GM23338 (cell line): Measurements from ENCODE around the gene RTKN. TPM values are rescaled to one million over a fixed set of nuclear protein-coding genes. Genes with fewer than 3 reads are reported as not detected.

Experiments used
- ATAC-seq: fragments of 200-7000 bp; cut with Tn5 transposase; 3 replicates; pipeline ENCODE4 v1.9.1; 2020
- DNase-seq: peaks from one replicate; pipeline ENCODE4 v3.0.0-alpha.2; 2015; ENCODE audit warnings: low spot score
- H2AFZ ChIP-seq: fragments of 200-600 bp; sonication (generic); 2 replicates; pipeline ENCODE4 v1.8.0; 2016; ENCODE audit warnings: antibody characterized with exemption, mild to moderate bottlenecking, moderate library complexity
- H3F3A ChIP-seq: fragments of 200-600 bp; sonication (generic); replicated peaks from 2 replicates; pipeline ENCODE4 v1.8.0; 2017; ENCODE audit warnings: antibody characterized with exemption, mixed run types, low read depth
- H3K27ac ChIP-seq: fragments of 200-600 bp; sonication (generic); 2 replicates; pipeline ENCODE4 v1.6.1; 2016; ENCODE audit warnings: low read depth
- H3K27me3 ChIP-seq: fragments of 200-600 bp; sonication (generic); 2 replicates; pipeline ENCODE4 v1.8.0; 2016; ENCODE audit warnings: mild to moderate bottlenecking, mixed run types, moderate library complexity; ENCODE audit not compliant: insufficient read depth
- H3K36me3 ChIP-seq: fragments of 200-600 bp; sonication (generic); 2 replicates; pipeline ENCODE4 v1.8.0; 2016; ENCODE audit warnings: mild to moderate bottlenecking; ENCODE audit not compliant: insufficient read depth
- H3K4me1 ChIP-seq: fragments of 200-600 bp; sonication (generic); 2 replicates; pipeline ENCODE4 v1.8.0; 2016; ENCODE audit warnings: mild to moderate bottlenecking, moderate library complexity; ENCODE audit not compliant: insufficient read depth
- H3K4me2 ChIP-seq: fragments of 200-600 bp; sonication (generic); 2 replicates; pipeline ENCODE4 v1.7.1; 2017; ENCODE audit warnings: mixed run types
- H3K4me3 ChIP-seq: fragments of 200-600 bp; sonication (generic); 2 replicates; pipeline ENCODE4 v1.6.1; 2016; ENCODE audit warnings: mixed run types
- H3K79me2 ChIP-seq: fragments of 200-600 bp; sonication (generic); replicated peaks from 2 replicates; pipeline ENCODE4 v1.8.0; 2017; ENCODE audit warnings: mild to moderate bottlenecking; ENCODE audit not compliant: insufficient read depth
- H3K9me2 ChIP-seq: fragments of 200-600 bp; sonication (generic); 2 replicates; pipeline ENCODE4 v1.8.0; 2017; ENCODE audit not compliant: insufficient read depth
- H4K20me1 ChIP-seq: fragments of 200-600 bp; sonication (generic); replicated peaks from 2 replicates; pipeline ENCODE4 v1.8.0; 2017; ENCODE audit warnings: mild to moderate bottlenecking; ENCODE audit not compliant: insufficient read depth
- H3K27ac Mint-ChIP-seq: 2 replicates; pipeline ENCODE4 v1.8.0; 2020; ENCODE audit warnings: inconsistent platforms, mild to moderate bottlenecking, moderate library complexity, mixed read lengths
- H3K27me3 Mint-ChIP-seq: 3 replicates; pipeline ENCODE4 v1.8.0; 2022; ENCODE audit warnings: low read depth, mild to moderate bottlenecking, moderate library complexity, mixed read lengths, inconsistent platforms; ENCODE audit not compliant: insufficient read depth, poor library complexity
- H3K36me3 Mint-ChIP-seq: 3 replicates; pipeline ENCODE4 v1.8.0; 2021; ENCODE audit warnings: low read depth, mild to moderate bottlenecking, inconsistent platforms, moderate library complexity, mixed read lengths
- H3K4me1 Mint-ChIP-seq: 3 replicates; pipeline ENCODE4 v1.8.0; 2020; ENCODE audit warnings: mild to moderate bottlenecking, inconsistent platforms, mixed read lengths
- H3K4me3 Mint-ChIP-seq: 3 replicates; pipeline ENCODE4 v1.8.0; 2021; ENCODE audit warnings: moderate library complexity, mild to moderate bottlenecking, inconsistent platforms, mixed read lengths
- H3K9me3 Mint-ChIP-seq: 3 replicates; pipeline ENCODE4 v1.8.0; 2020; ENCODE audit warnings: moderate library complexity, mild to moderate bottlenecking, inconsistent platforms, mixed read lengths
- JUNB ChIP-seq: IDR thresholded peaks from one replicate; pipeline ENCODE4 v1.6.1; 2016; ENCODE audit warnings: antibody characterized with exemption; ENCODE audit not compliant: unreplicated experiment
- POLR2AphosphoS5 ChIP-seq: IDR thresholded peaks from 2 replicates; pipeline ENCODE4 v1.6.1; 2016; ENCODE audit warnings: antibody characterized with exemption, low read depth
- ZNF114 ChIP-seq: fragments of 250-450 bp; sonication (Bioruptor Pico); IDR thresholded peaks from 2 replicates; pipeline ENCODE4 v1.5.0; 2020; ENCODE audit warnings: mild to moderate bottlenecking, moderate library complexity
- ZNF331 ChIP-seq: fragments of 250-450 bp; sonication (Bioruptor Pico); IDR thresholded peaks from 2 replicates; pipeline ENCODE4 v1.5.0; 2020; ENCODE audit warnings: low read depth, mild to moderate bottlenecking, moderate library complexity
- polyA plus RNA-seq: library from polyadenylated mRNA; unstranded; fragments of >200 nt; fragmentation: Nextera tagmentation; extraction: Ambion mirVana; gene quantifications from 2 replicates; pipeline ENCODE4 v1.2.1, GENCODE V29; 2016
- total RNA-seq: library from RNA; depleted of rRNA; stranded (reverse); fragments of >200 nt; shearing (Covaris generic); gene quantifications from 2 replicates; pipeline ENCODE4 v1.2.3, GENCODE V29; 2014
- TF ChIP-seq, protein P1 (sequence below), 2 experiments: fragments of 200-600 bp in 1 of 2; sonication (generic) in 1 of 2; conservative IDR thresholded peaks; 2 replicates each; pipeline versions ENCODE4 v1.5.1 to v1.6.1; 2016 to 2017; ENCODE audit warnings: antibody characterized with exemption in 2 of 2, low read depth in 2 of 2, mild to moderate bottlenecking in 2 of 2, moderate library complexity in 1 of 2
- TF ChIP-seq, protein P2 (sequence below): fragments of 250-450 bp; sonication (Bioruptor Pico); IDR thresholded peaks from 2 replicates; pipeline ENCODE4 v1.5.0; 2020; ENCODE audit warnings: mild to moderate bottlenecking, moderate library complexity

The RTKN gene
- total and polyA plus RNA-seq, 2 experiments from 2014 or later, result 24.5 to 50.0 TPM

DNA sequence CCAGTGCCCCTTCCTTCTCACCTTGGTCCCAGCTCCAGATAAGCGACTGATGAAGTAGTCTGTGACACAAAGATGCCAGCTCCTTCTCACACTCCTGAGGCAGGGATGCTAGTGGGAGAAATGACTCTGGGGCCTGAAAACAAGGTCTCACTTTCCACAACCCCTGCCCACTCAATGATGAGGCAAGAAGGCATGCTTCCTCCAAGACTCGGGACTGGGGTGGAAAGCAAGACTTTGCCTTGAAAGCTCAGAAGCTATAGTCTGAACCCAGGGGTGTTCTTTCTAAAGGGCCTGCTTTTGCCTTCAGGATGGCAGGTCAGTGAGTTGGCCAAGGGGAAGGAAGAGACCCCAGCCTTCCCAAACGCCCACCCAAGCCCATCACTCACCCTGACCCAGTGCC, 39.7 kb upstream of the RTKN start:
- ATAC-seq, result no peak
- no peak for TF ChIP-seq JUNB
- TF ChIP-seq, protein P1, sequence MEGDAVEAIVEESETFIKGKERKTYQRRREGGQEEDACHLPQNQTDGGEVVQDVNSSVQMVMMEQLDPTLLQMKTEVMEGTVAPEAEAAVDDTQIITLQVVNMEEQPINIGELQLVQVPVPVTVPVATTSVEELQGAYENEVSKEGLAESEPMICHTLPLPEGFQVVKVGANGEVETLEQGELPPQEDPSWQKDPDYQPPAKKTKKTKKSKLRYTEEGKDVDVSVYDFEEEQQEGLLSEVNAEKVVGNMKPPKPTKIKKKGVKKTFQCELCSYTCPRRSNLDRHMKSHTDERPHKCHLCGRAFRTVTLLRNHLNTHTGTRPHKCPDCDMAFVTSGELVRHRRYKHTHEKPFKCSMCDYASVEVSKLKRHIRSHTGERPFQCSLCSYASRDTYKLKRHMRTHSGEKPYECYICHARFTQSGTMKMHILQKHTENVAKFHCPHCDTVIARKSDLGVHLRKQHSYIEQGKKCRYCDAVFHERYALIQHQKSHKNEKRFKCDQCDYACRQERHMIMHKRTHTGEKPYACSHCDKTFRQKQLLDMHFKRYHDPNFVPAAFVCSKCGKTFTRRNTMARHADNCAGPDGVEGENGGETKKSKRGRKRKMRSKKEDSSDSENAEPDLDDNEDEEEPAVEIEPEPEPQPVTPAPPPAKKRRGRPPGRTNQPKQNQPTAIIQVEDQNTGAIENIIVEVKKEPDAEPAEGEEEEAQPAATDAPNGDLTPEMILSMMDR (conservative IDR thresholded peaks at IDR 0.05; ENCODE audit: low read depth in 2 of 2), result no peak
- TF ChIP-seq, protein P2, sequence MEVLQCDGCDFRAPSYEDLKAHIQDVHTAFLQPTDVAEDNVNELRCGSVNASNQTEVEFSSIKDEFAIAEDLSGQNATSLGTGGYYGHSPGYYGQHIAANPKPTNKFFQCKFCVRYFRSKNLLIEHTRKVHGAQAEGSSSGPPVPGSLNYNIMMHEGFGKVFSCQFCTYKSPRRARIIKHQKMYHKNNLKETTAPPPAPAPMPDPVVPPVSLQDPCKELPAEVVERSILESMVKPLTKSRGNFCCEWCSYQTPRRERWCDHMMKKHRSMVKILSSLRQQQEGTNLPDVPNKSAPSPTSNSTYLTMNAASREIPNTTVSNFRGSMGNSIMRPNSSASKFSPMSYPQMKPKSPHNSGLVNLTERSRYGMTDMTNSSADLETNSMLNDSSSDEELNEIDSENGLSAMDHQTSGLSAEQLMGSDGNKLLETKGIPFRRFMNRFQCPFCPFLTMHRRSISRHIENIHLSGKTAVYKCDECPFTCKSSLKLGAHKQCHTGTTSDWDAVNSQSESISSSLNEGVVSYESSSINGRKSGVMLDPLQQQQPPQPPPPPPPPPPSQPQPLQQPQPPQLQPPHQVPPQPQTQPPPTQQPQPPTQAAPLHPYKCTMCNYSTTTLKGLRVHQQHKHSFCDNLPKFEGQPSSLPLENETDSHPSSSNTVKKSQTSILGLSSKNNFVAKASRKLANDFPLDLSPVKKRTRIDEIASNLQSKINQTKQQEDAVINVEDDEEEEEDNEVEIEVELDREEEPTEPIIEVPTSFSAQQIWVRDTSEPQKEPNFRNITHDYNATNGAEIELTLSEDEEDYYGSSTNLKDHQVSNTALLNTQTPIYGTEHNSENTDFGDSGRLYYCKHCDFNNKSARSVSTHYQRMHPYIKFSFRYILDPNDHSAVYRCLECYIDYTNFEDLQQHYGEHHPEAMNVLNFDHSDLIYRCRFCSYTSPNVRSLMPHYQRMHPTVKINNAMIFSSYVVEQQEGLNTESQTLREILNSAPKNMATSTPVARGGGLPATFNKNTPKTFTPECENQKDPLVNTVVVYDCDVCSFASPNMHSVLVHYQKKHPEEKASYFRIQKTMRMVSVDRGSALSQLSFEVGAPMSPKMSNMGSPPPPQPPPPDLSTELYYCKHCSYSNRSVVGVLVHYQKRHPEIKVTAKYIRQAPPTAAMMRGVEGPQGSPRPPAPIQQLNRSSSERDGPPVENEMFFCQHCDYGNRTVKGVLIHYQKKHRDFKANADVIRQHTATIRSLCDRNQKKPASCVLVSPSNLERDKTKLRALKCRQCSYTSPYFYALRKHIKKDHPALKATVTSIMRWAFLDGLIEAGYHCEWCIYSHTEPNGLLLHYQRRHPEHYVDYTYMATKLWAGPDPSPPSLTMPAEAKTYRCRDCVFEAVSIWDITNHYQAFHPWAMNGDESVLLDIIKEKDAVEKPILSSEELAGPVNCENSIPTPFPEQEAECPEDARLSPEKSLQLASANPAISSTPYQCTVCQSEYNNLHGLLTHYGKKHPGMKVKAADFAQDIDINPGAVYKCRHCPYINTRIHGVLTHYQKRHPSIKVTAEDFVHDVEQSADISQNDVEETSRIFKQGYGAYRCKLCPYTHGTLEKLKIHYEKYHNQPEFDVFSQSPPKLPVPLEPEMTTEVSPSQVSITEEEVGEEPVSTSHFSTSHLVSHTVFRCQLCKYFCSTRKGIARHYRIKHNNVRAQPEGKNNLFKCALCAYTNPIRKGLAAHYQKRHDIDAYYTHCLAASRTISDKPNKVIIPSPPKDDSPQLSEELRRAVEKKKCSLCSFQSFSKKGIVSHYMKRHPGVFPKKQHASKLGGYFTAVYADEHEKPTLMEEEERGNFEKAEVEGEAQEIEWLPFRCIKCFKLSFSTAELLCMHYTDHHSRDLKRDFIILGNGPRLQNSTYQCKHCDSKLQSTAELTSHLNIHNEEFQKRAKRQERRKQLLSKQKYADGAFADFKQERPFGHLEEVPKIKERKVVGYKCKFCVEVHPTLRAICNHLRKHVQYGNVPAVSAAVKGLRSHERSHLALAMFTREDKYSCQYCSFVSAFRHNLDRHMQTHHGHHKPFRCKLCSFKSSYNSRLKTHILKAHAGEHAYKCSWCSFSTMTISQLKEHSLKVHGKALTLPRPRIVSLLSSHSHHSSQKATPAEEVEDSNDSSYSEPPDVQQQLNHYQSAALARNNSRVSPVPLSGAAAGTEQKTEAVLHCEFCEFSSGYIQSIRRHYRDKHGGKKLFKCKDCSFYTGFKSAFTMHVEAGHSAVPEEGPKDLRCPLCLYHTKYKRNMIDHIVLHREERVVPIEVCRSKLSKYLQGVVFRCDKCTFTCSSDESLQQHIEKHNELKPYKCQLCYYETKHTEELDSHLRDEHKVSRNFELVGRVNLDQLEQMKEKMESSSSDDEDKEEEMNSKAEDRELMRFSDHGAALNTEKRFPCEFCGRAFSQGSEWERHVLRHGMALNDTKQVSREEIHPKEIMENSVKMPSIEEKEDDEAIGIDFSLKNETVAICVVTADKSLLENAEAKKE (CRISPR knock-in tag), result no peak
- TF ChIP-seq ZNF331 (CRISPR knock-in tag), result no peak
- TF ChIP-seq ZNF114 (CRISPR knock-in tag), result no peak
- no peak for TF ChIP-seq POLR2AphosphoS5
- Histone ChIP-seq H3K4me3 (peak overlapping the region; percentile 68), H3K4me2 (peak overlapping the region; percentile 95), H3K79me2 (peaks cover 14% of the 10 kb centered on the region), H3K27me3 (no peaks in the 10 kb centered on the region), H3K27ac (no peak overlapping the region), H3F3A (no peaks in the 10 kb centered on the region), H3K36me3 (no peaks in the 10 kb centered on the region; the same call in 1 of the 2 replicates), H4K20me1 (peaks cover 13% of the 10 kb centered on the region; the same call in 1 of the 2 replicates), H3K9me2 (no peaks in the 10 kb centered on the region), H3K4me1 (peaks cover 5% of the 10 kb centered on the region; the same call in 1 of the 2 replicates), H2AFZ (no peak overlapping the region)
- H3K9me3 Mint-ChIP-seq, result no peaks in the 10 kb centered on the region
- peaks cover 20% of the 10 kb centered on the region for H3K36me3 Mint-ChIP-seq
- peak overlapping the region; percentile 99 for H3K4me3 Mint-ChIP-seq
- H3K4me1 Mint-ChIP-seq, result peaks cover 6% of the 10 kb centered on the region; the same call in 2 of the 3 replicates
- peaks cover 11% of the 10 kb centered on the region for H3K27me3 Mint-ChIP-seq
- DNase-seq, result no peak
- H3K27ac Mint-ChIP-seq, result no peak overlapping the region
